CD4-positive, alpha-beta T cell treated with Interleukin-4 for 4 hours (primary cell): ENCODE results near the gene FBXW11.

Source experiments
- DNase-seq: peaks from one replicate; pipeline ENCODE4 v3.0.0-alpha.2; 2020

FBXW11 gene

GRCh38 chr5:171834461-171834860 lies 172.0 kb downstream of the FBXW11 start:
- no peak for DNase-seq

GRCh38 chr5:171832775-171833174 lies 173.7 kb downstream of the FBXW11 start:
- no peak for DNase-seq

GRCh38 chr5:171830686-171831085 lies 175.8 kb downstream of the FBXW11 start:
- DNase-seq: no peak

GRCh38 chr5:171827162-171827561 lies 179.3 kb downstream of the FBXW11 start:
- no peak for DNase-seq

- DNase-seq: no peak
These were observed 180.3 kb downstream of the FBXW11 start for GRCh38 chr5:171826132-171826531.

- no peak for DNase-seq
These were observed 181.4 kb downstream of the FBXW11 start for GRCh38 chr5:171825051-171825450.

GRCh38 chr5:171823269-171823668 lies 183.2 kb downstream of the FBXW11 start:
- DNase-seq: no peak

GRCh38 chr5:171821286-171821685 lies 185.2 kb downstream of the FBXW11 start:
- no peak for DNase-seq

- DNase-seq: no peak
These were observed 185.9 kb downstream of the FBXW11 start for GRCh38 chr5:171820561-171820960.

- no peak for DNase-seq
These were observed 189.8 kb downstream of the FBXW11 start for GRCh38 chr5:171816666-171817065.

GRCh38 chr5:171813813-171814490 lies 192.5 kb downstream of the FBXW11 start:
- DNase-seq: no peak

- DNase-seq: no peak
These were observed 193.2 kb downstream of the FBXW11 start for GRCh38 chr5:171813270-171813669.
